ENCODE data around the gene FYTTD1.

DNA sequence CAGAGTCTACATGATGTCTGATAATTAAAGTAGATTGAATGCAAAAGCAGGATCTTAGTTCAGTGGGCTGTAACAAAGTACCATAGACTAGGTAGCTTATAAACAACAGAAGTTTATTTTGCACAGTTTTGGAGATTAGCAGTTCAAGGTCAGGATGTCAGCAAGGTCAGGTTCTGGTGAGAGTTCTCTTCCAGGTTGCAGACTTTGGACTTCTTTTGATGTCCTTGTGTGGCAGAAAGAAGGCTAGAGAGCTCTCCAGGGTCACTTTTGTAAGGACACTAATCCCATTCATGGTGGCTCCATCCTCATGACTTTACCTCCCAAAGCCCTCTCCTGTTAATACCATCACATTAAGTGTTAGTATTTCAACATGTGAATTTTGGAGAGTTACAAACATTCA is 12.1 kb downstream of the FYTTD1 start:
- TF ChIP-seq, protein P1, sequence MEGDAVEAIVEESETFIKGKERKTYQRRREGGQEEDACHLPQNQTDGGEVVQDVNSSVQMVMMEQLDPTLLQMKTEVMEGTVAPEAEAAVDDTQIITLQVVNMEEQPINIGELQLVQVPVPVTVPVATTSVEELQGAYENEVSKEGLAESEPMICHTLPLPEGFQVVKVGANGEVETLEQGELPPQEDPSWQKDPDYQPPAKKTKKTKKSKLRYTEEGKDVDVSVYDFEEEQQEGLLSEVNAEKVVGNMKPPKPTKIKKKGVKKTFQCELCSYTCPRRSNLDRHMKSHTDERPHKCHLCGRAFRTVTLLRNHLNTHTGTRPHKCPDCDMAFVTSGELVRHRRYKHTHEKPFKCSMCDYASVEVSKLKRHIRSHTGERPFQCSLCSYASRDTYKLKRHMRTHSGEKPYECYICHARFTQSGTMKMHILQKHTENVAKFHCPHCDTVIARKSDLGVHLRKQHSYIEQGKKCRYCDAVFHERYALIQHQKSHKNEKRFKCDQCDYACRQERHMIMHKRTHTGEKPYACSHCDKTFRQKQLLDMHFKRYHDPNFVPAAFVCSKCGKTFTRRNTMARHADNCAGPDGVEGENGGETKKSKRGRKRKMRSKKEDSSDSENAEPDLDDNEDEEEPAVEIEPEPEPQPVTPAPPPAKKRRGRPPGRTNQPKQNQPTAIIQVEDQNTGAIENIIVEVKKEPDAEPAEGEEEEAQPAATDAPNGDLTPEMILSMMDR (IDR thresholded peaks at IDR 0.05): no peak
- no peak for TF ChIP-seq EZH2 (IDR thresholded peaks at IDR 0.05; ENCODE audit: borderline replicate concordance, insufficient read depth, low read depth, low read length, poor library complexity, severe bottlenecking)

Data from B cell (primary cell).